Measurements from ENCODE around the gene MTR. TPM values are rescaled to one million over a fixed set of nuclear protein-coding genes. Genes with fewer than 3 reads are reported as not detected.

The MTR gene
- 10 to 100 TPM; 52.3 to 94.6 TPM for total RNA-seq

DNA sequence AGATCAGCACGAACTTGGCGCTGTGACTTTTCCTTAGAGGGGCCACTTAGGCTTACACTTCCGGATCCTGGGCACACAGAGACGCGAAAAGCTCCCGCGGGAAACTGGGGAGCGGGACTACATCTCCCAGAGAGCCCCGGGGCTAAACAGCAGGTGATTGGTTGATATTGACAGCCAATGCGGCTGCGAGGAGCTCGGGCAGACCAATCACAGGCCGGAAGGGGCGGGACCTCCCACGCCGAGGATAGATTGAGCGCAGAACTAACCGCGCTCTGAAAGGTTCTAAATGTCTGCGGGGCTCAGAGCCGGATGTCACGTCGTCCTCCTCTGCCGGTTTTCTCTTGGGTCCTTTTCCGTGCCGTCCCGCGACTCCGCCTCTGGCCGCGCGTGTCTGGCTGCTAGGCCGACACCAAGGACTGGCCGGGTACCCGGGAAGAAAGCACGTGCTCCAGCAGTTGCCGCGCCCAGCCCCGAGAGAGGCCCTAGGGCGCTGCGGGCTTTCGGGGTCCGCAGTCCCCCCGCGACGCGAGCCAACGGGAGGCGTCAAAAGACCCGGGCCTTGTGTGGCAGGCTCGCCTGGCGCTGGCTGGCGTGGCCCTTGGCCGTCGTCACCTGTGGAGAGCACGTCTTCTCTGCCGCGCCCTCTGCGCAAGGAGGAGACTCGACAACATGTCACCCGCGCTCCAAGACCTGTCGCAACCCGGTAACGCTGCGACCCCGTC, at the start of gene MTR:
Gene MTR, plus strand, starts transcription at position 258 of the 722 bp plus-strand sequence. Its CDS starts 412 bp downstream, at position 670.
- Mint-ChIP-seq H3K36me3 (ENCODE audit: low read depth) (peaks cover 40% of the 10 kb centered on the region), H3K27me3 (no peaks in the 10 kb centered on the region), H3K9me3 (no peaks in the 10 kb centered on the region), H3K27ac (peak within 1 kb of the TSS; percentile 97), H3K4me3 (peak within 1 kb of the TSS; percentile 100), H3K4me1 (peaks cover 11% of the 10 kb centered on the region)
- peak; percentile 93 for ATAC-seq (replicated peaks)

DNA sequence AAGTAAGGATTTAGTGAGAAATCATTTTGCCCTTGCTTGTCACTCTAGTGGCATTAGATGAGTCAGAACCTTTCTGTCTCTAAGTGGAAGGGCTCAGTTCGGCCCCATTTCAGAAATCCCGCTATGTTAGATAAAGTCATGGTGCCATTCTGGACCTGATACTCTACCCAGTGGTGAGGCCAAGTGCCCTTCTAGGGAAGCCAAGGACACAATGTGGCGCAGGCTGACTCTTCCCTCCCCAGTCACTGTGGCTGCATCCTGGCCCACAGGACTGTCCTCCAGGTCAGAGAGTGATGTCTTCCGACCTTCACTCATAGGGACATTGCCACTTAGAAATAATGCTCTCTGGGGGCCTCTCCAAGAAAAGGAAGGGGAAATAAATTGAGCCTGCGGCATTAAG, 48.3 kb upstream of the MTR start:
- no peak for ATAC-seq (replicated peaks)
- Mint-ChIP-seq H3K4me3 (no peak overlapping the region), H3K36me3 (ENCODE audit: low read depth) (no peaks in the 10 kb centered on the region), H3K27me3 (peaks cover 32% of the 10 kb centered on the region), H3K4me1 (no peaks in the 10 kb centered on the region), H3K9me3 (no peaks in the 10 kb centered on the region), H3K27ac (no peak overlapping the region)

DNA sequence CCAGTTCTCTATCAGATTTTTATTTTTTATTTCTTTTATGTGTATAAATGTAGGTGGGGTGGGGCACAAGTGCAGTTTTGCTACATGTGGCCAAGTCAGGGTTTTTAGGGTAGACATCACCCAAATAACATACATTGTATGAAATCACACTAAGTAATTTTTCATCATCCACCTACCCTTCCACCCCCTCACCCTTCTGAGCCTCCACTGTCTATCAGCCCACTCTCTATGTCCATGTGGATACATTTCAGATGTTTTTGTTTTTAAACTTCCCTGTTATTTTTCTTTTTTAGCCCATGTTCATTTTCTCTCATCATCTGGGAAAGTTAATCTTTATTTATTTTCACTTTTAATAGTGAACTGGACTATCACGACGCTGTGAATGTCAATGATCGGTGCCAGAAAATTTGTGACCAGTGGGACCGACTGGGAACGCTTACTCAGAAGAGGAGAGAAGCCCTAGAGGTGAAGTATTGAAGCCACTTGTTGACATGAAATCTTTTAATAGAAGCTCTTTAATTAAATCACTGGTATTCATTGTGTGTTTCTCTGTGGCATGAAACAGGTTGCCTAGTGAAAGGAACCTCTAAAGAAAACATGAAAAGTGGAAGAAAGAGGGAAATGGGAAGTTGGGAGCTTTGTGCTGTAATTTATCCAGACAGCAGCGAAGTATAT, 47.6 kb upstream of the MTR start:
- Mint-ChIP-seq H3K4me3 (no peak overlapping the region), H3K4me1 (no peaks in the 10 kb centered on the region), H3K36me3 (ENCODE audit: low read depth) (no peaks in the 10 kb centered on the region), H3K27me3 (peaks cover 30% of the 10 kb centered on the region), H3K9me3 (no peaks in the 10 kb centered on the region), H3K27ac (no peak overlapping the region)
- no peak for ATAC-seq (replicated peaks)

DNA sequence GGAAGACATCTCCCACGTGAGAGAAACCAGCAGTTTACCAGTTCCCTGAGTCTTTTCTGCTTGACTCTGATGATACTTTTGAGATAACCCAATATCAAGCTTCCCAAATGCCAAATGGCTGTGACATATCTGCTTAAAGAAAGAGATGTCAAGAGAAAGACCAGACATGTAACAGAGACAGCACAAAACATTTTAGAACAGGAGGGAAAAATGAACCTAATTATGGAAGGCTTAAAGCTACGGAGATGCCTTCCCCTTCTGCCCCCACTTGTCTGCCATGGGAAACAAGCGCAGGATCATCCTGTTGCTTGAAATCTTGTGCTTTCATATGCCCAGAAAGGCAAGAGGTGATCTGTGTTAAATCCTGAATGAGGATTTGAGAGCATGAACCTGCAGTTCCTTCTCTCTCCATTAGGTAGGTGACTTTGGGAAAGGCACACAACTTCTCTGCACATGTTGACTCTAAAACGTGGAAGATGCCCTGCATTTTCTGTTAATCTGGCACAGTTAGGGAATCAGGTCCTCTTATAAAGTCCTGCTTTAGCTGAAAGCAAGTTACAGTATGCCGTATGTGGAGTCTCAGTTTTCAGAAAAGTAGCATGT, 46.7 kb upstream of the MTR start:
- H3K27me3 Mint-ChIP-seq, result peaks cover 27% of the 10 kb centered on the region
- no peaks in the 10 kb centered on the region for H3K4me1 Mint-ChIP-seq
- no peaks in the 10 kb centered on the region for H3K9me3 Mint-ChIP-seq
- ATAC-seq (replicated peaks), result no peak
- no peak overlapping the region for H3K4me3 Mint-ChIP-seq
- no peaks in the 10 kb centered on the region for H3K36me3 Mint-ChIP-seq (ENCODE audit: low read depth)
- no peak overlapping the region for H3K27ac Mint-ChIP-seq

DNA sequence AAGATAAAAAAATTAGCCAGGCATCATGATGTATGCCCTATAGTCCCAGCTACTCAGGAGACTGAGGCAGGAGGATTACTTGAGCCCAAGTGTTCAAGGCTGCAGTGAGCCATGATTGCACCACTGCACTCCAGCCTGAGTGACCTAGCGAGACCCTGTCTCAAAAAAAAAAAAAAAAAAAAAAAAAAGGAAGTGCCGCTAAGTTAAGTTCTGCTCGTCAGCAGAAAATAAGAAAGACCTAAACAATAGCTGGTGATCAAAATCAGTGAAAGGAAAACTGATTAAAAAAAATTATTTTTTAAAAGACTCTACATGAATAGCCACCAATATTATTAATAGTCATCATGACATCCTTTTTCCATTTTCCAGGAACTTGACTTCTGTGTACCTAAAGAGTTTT, 44.2 kb upstream of the MTR start:
- H3K4me1 Mint-ChIP-seq, result no peaks in the 10 kb centered on the region
- H3K27ac Mint-ChIP-seq, result no peak overlapping the region
- peaks cover 27% of the 10 kb centered on the region for H3K27me3 Mint-ChIP-seq
- H3K9me3 Mint-ChIP-seq, result no peaks in the 10 kb centered on the region
- H3K4me3 Mint-ChIP-seq, result no peak overlapping the region
- ATAC-seq (replicated peaks), result no peak
- H3K36me3 Mint-ChIP-seq (ENCODE audit: low read depth), result no peaks in the 10 kb centered on the region

DNA sequence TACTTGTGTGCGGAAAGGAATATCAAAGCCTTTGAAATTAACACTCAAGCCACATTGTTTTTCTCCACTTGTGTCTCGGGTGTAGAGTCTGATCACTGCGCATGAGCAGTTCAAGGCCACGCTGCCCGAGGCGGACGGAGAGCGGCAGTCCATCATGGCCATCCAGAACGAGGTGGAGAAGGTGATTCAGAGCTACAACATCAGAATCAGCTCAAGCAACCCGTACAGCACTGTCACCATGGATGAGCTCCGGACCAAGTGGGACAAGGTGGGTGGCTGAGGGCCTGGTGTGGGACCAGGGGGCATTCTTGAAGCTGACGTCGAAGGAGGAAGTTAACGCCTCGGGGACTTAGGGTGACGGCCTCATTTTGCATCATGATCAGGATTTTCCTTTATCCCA, 43.7 kb upstream of the MTR start:
- H3K27me3 Mint-ChIP-seq, result peaks cover 27% of the 10 kb centered on the region
- H3K9me3 Mint-ChIP-seq, result no peaks in the 10 kb centered on the region
- no peak overlapping the region for H3K4me3 Mint-ChIP-seq
- no peaks in the 10 kb centered on the region for H3K36me3 Mint-ChIP-seq (ENCODE audit: low read depth)
- no peak overlapping the region for H3K27ac Mint-ChIP-seq
- H3K4me1 Mint-ChIP-seq, result no peaks in the 10 kb centered on the region
- ATAC-seq (replicated peaks), result no peak

DNA sequence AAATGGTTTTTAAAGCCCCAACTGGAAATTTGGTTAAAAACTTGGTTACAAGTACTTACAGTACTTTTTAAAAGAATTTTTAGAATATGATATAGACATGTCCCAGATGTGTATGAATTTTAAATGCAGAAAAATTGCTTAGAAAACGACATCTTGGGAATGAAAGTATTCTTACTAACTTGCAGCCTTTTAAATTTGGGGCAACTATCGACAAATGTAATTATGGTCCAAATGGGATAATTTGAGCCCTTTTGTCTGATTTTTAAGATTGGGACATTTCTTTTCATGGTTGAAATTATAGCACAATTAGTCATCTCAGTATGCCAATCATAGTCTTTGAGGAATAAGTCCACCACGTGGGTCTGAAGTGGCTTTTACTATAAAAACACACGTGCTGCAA, 43.2 kb upstream of the MTR start:
- H3K36me3 Mint-ChIP-seq (ENCODE audit: low read depth), result no peaks in the 10 kb centered on the region
- no peak overlapping the region for H3K4me3 Mint-ChIP-seq
- no peaks in the 10 kb centered on the region for H3K9me3 Mint-ChIP-seq
- no peak for ATAC-seq (replicated peaks)
- H3K27ac Mint-ChIP-seq, result no peak overlapping the region
- peaks cover 27% of the 10 kb centered on the region for H3K27me3 Mint-ChIP-seq
- H3K4me1 Mint-ChIP-seq, result no peaks in the 10 kb centered on the region

DNA sequence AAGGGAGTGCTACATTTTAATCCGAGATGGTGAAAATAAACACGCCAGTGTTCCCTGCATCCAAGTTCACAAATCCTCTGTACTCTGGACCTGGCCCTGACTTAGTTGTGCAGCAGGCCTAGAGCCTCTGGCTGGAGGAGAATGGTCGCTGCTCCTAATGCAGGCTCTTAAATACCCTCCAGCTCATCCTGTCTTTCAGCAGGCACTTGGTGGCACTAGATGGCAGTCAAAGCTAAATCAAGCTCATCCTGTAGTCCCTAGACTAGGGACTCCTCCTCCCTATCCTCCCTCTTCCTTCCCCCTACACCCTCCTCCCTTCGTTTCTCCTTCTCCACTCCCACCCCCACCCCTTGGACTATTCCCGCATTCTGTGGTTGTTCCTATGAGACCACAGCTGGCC, 41.6 kb upstream of the MTR start:
- Mint-ChIP-seq H3K27me3 (peaks cover 15% of the 10 kb centered on the region), H3K27ac (no peak overlapping the region), H3K36me3 (ENCODE audit: low read depth) (no peaks in the 10 kb centered on the region), H3K4me3 (no peak overlapping the region), H3K4me1 (no peaks in the 10 kb centered on the region), H3K9me3 (no peaks in the 10 kb centered on the region)
- no peak for ATAC-seq (replicated peaks)

DNA sequence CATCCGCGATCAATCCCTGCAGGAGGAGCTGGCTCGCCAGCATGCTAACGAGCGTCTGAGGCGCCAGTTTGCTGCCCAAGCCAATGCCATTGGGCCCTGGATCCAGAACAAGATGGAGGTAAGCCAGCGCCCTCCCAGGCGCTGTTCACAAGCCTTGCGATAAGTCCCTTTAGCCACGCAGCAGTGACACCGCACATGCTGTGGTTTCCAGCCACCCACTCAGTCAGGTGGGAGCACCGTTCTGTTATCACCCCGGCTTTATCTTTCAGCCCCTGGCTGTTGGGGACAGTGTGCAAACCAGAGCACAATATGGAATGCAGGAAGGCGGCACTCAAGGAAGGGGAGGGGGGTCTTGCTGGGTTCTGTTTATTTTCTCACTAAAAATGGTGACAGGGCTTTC, 41.1 kb upstream of the MTR start:
- Mint-ChIP-seq H3K4me3 (no peak overlapping the region), H3K9me3 (no peaks in the 10 kb centered on the region), H3K27ac (no peak overlapping the region)

DNA sequence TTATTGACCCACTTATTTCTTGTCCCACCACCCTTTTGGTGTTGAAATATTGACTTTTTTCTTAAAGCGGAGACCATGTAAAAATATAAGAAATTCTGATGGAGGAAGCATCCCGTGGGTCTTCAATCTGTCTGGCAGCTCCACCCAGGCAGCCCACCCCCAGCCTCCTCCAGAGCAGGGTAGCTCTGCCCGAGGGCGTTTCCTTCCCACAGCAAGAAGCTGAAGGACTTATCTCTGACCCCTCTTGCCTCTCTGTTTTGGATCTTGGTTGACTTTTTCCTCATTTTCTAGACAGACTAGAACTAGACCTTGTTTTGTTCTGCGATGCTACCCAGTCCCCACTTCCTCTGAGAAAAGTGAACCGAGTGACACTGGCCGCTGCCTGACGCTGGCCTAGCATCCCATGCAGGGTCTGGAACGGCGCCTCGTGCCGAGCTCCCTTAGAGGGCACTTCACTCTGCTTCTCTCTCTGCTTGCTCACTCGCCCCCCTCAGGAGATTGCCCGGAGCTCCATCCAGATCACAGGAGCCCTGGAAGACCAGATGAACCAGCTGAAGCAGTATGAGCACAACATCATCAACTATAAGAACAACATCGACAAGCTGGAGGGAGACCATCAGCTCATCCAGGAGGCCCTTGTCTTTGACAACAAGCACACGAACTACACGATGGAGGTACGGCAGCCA, 40.4 kb upstream of the MTR start:
- no peak overlapping the region for H3K27ac Mint-ChIP-seq
- no peaks in the 10 kb centered on the region for H3K9me3 Mint-ChIP-seq
- no peak for ATAC-seq (replicated peaks)
- H3K36me3 Mint-ChIP-seq (ENCODE audit: low read depth), result no peaks in the 10 kb centered on the region
- no peak overlapping the region for H3K4me3 Mint-ChIP-seq
- peaks cover 14% of the 10 kb centered on the region for H3K27me3 Mint-ChIP-seq
- H3K4me1 Mint-ChIP-seq, result no peaks in the 10 kb centered on the region

More for the DNA sequence above, 41.1 kb upstream of the MTR start:
- H3K4me1 Mint-ChIP-seq, result no peaks in the 10 kb centered on the region
- H3K36me3 Mint-ChIP-seq (ENCODE audit: low read depth), result no peaks in the 10 kb centered on the region
- H3K27me3 Mint-ChIP-seq, result peaks cover 14% of the 10 kb centered on the region
- no peak for ATAC-seq (replicated peaks)

DNA sequence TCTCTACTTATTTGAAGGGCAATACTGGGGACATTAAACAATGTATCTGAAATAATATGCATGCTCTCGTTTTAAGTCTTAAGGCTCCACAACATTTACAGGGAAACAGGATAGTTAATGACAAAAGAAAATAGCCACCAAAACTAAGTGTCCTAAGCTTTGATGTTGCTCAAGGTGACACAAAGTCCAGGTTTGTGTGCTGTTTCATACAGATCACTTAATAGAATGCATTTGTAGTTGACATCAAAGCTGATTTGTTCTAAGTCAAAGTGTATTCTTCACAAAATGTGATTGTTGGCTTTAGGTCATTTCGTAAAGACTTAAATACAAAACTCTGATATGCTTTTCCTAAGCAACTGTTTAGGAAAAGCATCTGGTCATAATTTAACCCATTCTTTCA, 37.5 kb upstream of the MTR start:
- no peaks in the 10 kb centered on the region for H3K4me1 Mint-ChIP-seq
- H3K27ac Mint-ChIP-seq, result no peak overlapping the region
- H3K9me3 Mint-ChIP-seq, result no peaks in the 10 kb centered on the region
- no peak overlapping the region for H3K4me3 Mint-ChIP-seq
- no peaks in the 10 kb centered on the region for H3K36me3 Mint-ChIP-seq (ENCODE audit: low read depth)
- H3K27me3 Mint-ChIP-seq, result no peaks in the 10 kb centered on the region
- no peak for ATAC-seq (replicated peaks)

DNA sequence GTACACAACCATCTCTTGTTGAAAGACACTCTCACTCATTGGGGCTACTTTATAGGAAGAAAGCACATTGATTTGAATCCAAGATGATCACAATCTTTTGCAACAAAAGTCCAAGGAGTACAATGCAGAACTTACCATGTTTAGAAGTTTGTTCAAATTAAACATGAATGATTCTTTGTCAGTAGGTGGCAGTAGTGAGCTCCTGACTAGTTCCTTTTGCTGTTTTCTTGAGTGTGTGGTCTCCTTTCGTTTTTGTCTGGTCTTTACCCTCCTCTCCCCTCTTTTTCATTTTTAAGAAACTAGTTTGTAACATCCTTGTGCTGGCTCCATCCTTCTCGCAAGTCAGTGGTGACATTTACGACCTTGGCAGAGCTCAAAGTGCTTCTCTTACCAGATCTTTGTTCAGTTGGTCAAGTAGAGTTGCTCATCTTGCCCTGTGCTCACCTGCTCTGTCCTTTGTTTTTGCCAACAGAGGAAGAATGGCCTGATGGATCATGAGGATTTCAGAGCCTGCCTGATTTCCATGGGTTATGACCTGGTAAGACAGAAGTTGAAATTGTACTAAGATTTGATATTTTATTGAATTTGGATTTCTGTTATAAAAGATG, 35.7 kb upstream of the MTR start:
- peaks cover 7% of the 10 kb centered on the region for H3K27me3 Mint-ChIP-seq
- no peaks in the 10 kb centered on the region for H3K36me3 Mint-ChIP-seq (ENCODE audit: low read depth)
- peak overlapping the region; percentile 14 for H3K4me3 Mint-ChIP-seq
- H3K4me1 Mint-ChIP-seq, result no peaks in the 10 kb centered on the region
- H3K27ac Mint-ChIP-seq, result no peak overlapping the region
- peak; percentile 43 for ATAC-seq (replicated peaks)
- no peaks in the 10 kb centered on the region for H3K9me3 Mint-ChIP-seq

DNA sequence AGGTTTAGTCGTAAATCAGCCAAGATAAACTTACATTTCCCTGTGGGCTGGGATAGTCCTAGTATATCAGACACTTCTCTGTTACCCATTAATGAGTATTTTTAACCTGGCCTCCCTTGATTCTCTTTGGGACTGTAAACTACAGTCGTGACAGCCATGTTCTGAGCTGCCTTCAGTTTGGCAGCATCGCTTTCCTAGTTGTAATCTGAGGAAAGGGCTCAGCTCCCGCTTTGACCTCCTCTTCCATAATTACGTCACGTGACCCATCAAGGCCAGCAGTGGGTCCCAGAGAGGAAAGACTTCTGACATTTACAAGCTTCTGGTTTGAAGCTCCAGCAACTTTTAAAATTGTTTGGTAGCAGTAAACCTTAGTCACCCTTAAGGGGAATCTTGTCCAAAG, 34.6 kb upstream of the MTR start:
- H3K4me3 Mint-ChIP-seq, result no peak overlapping the region
- no peak overlapping the region for H3K27ac Mint-ChIP-seq
- no peaks in the 10 kb centered on the region for H3K36me3 Mint-ChIP-seq (ENCODE audit: low read depth)
- peaks cover 7% of the 10 kb centered on the region for H3K27me3 Mint-ChIP-seq
- ATAC-seq (replicated peaks), result no peak
- H3K9me3 Mint-ChIP-seq, result no peaks in the 10 kb centered on the region
- H3K4me1 Mint-ChIP-seq, result no peaks in the 10 kb centered on the region

DNA sequence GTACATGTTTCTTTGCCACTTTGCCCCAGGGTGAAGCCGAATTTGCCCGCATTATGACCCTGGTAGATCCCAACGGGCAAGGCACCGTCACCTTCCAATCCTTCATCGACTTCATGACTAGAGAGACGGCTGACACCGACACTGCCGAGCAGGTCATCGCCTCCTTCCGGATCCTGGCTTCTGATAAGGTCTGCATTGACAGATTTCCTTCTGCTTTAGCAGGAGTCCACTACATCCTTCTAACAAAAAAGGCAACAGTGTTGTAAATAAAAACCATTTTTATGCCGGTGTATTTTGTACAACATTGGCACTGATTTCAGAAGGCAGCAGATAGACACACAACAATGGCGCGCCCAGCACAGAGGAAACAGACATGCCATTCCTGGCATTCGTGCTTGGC, 34.1 kb upstream of the MTR start:
- H3K4me1 Mint-ChIP-seq, result no peaks in the 10 kb centered on the region
- no peaks in the 10 kb centered on the region for H3K9me3 Mint-ChIP-seq
- ATAC-seq (replicated peaks), result no peak

More for the DNA sequence above, 34.1 kb upstream of the MTR start:
- H3K27me3 Mint-ChIP-seq, result peaks cover 10% of the 10 kb centered on the region
- no peaks in the 10 kb centered on the region for H3K36me3 Mint-ChIP-seq (ENCODE audit: low read depth)
- no peak overlapping the region for H3K4me3 Mint-ChIP-seq
- H3K27ac Mint-ChIP-seq, result no peak overlapping the region
